HG02642 (cell line): ENCODE data around the gene SLC16A3.

ENCODE experiments used
- ATAC-seq: cut with Tn5 transposase; IDR thresholded peaks from one replicate; pipeline ENCODE4 v1.9.1; 2021; ENCODE audit warnings: mild to moderate bottlenecking; ENCODE audit not compliant: unreplicated experiment, poor library complexity

The SLC16A3 gene

DNA sequence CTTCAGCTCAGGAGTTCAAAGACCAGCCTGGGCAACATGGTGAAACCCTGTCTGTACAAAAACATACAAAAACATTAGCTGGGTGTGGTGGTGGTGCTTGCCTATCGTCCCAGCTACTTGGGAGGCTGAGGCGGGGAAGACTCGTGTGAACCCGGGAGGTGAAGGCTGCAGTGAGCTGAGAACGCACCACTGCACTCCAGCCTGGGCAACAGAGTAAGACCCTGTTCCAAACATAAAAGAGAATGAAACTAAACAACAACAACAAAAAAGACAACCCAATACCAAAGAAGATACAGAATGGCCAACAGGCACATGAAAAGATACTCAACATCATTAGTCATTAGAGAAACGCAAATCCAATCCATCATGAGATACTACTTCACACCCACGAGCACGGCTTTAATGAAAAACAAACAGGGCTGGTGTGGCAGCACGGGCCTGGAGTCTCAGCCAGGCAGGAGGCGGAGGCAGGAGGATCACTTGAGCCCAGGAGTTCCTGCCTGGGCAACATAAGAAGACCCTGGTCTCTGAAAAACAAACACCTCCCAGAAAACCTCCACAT lies 7.4 kb upstream of the SLC16A3 start:
- no peak for ATAC-seq

DNA sequence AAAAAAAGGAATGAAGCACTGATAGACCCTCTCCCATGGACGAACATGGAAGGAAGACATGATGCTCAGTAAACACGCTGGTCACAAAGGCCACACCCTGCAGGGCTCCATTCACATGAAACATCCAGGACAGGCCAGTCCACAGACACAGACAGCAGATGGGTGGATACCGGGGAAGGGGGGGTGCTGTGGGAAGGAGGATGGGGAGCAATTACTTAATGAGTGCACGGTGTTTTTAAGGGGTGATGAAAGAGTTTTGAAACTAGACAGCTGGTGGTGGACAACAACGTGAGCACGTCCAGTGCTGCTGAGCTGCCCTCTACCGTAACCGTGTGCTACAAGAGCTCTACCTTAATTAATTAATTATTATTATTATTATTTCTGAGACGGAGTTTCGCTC lies 6.0 kb upstream of the SLC16A3 start:
- ATAC-seq, result no peak

DNA sequence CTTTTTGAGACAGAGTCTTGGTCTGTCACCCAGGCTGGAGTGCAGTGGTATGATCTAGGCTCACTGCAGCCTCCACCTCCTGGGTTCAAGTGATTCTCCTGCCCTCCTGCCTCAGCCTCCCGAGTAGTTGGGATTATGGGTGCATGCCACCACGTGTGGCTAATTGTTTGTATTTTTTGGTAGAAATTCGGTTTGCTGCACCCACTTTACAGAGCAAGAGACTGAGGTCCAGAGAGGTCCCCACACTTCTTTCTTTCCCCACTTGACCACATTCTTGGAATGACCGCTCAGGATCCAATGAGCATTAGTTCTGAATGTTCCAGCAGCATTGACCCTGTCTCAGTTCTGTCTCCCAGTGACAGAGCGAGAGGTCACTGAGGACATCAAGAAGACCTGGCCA lies 5.3 kb upstream of the SLC16A3 start:
- ATAC-seq, result no peak

DNA sequence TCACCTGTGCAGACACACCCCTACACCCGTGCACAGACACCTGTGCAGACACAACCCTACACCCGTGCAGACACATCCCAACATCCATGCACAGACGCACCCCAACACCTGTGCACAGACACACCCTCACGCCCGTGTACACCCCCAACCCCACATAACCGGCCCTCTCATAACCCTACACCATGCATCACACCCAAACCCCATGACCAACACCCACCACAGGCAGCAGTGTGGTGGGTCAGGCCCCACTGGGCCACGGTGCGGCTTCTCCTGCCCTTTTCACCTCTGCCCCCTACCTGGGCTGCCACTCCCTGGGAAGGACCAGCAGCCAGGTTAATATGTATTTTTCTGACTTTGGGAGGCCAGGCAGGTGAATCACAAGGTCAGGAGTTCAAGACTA lies 4.2 kb upstream of the SLC16A3 start:
- ATAC-seq, result no peak

DNA sequence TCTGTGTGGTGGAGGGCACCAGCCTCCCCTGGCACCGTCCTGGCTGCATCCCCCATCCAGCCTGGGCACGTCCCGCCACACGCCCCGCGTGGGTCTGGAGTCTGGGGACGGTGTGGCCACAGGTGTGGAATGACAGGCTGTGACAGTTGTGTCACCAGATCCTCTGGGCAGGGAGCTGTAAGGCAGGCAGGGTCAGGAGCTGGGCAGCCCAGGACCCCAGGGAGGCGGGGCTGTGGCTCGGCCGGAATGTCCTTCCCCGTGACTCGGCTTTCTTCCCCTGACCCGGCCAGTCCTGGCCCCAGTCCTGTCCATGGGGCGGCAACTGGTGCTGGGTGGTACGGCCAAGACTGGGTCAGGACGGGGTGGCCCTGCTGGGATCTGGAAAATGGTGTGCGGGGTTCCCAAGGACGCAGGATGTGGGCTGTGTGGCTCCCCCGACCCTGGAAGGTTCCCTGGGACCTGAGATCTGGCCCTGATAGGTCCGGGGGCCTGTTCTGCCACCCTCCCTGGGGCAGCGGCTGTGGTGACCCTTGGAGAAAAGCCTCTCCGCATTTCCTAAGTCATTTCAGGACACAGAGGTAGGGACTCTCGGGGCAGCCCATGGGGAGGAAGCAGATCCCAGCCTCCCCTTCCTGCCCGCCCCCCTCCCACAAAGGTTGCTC lies 3.3 kb upstream of the SLC16A3 start:
- no peak for ATAC-seq

DNA sequence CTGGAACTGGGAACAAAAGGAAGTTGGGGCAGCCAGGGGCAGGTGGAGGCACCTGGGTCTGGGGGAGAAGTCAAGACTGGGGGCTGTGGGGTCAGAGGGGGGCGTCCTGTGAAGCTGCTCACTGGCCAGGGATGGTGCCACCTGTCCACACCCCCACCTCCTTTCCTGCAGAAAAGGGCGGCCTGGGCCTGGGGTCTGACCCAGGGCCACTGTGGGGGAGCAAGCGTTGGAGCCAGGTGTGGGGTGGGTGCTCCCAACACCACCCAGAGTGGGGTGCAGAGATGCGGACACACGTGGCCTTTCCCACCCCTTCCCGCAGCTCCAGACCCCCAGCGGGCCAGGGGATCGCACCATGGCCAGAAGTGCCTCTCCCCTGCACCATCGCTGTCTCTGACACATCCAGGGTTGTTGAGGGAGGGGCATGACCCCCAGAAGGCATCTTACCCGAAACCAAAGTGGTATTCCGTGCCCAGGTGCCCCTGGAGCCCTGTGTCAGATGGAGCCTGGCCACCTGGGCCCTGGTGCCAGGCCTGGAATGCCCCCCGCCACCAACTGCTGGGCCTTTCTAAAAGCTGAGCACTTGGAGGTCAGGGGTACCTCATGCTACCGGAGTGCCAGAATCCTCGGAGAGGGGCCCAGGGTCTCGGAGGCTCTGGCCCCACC lies 2.6 kb upstream of the SLC16A3 start:
- no peak for ATAC-seq

DNA sequence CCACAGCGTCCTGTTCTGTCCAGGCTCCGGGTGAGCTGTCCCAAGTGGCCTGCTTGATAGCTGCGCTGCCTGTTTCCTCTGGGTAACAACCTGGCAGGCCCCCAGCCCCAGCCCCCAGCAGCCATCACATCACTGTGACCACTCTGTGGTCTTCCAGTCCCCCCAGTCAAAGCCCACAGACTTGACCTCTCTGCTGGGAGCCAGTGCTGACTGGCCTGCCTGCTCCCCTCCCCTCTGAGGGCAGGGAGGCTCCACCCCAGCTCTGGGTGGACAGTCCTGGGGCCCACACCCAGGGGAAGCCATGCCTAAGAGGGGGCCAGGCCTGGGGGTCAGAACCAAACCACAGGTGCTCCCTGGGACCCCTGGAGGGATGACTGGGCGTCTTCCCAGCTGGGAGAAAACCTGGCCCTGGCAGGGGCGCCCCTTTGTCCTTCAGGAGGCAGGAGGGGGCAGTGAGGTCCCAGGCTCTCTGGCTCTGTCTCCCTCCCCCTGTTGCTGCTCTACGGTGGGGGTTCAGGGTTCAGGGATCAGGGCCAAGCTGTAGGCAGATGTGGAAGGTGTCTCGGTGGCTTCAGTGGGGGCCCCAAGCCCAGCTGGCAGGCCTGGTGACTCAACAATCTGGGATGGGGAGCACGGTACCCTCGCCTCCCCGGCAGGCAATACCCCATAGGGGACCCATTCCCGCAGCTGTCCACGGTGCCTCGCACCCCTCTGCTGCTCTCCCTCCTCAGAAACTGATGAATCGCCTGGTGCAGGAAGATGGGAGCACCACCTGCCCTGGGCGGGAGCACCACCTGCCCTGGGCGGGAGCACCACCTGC lies 1.8 kb upstream of the SLC16A3 start:
- no peak for ATAC-seq

DNA sequence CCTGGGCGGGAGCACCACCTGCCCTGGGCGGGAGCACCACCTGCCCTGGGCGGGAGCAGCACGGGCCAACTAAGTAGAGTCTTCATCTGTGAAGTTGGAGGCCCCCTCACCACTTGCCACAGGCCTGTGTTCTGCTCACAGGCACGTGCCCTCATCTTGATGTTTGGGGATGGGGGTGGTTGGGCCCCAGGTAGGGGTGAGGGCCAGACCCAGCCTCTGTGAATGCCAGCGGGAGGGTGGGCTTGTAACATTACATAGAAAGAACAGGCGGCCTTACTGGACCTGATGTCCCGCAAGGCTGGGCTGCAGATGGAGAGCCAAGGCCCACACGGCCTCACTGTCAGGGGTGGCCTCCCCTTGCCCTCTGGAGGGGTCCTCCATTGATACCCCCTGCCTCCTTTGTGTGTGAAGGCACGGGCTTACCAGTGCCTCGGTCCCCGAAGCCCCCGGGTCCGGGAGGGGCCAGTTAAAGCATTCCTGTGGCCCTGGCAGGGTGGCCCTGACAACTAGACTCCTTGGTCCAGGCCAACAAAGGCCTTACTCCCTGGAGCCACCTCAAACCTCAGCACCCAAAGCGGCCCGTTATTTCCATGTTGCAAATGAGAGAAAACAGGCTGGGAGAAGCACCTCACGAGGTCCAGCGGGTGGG lies 1.1 kb upstream of the SLC16A3 start:
- no peak for ATAC-seq

DNA sequence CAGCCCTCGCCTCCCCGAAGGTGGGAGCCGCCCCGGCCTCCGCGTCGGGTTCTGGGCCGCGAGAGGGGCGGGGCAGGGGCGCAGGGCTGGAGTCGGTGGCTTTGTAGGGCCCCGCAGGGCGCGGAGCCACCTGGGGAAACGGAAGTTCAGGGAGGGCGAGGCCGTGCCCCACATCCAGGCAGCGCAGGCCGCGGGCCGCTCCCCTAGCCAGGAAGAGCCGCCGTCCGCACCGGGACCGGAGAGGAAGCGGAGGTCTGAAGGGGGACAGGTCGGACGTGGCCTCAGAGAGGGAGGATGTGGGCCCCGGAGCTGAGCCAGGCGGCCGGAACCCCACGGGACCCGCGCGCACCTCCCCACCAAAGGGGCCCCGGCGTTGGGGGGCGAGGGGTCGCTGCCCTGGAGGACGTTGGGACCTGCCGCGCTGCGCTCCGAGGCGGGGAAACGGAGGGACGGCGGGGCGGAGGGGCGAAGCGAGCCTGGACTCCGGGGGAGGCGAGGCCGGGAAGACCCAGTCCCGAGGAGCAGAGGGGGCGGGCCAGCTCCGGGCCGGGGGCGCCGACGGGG lies 482 bp upstream of the SLC16A3 start:
- peak; percentile 27 for ATAC-seq

DNA sequence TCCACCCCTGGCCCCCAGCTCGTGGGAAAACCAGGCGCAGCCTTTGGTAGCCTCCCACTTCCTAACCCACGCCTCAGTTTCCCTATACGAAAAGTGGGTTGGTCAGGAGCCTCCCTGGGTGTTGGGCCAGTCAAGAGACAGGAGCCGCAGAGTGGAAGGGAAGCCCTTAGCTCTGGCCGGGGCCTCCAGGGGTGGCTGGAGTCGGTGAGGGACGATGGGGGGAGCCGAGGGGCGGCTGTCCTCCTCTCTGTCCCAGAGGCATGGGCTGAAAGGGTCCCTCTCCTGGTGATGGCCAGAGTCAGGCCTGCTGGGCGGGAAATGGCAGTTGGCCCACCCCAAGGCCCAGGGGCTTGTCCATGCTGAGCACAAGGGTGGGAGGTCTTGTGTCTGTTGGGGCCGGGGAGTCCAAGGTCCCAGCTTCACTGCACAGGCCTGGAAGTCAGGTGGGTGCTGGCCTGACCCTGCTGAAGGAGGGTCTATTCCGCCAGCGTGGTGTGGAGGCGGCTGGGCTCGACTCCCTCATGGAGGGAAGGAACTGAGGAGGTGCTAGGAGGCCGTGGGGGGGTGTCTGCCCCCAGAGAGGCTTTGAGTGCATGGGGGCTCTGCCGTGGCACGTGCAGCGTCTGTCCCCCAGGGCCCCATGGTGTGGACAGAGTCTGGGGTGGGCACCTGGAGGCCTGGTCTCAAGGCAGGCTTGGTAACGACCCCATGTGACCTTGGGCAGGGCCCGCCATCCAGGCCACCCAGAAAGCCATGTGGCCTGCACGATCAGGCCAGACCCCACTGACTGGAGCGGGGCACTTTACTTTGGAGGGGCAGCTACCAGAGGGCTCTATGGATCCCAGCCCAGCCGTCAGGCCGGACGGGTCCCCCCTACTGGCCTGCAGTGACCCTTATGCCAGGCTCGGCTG lies 1.1 kb downstream of the SLC16A3 start:
- no peak for ATAC-seq

DNA sequence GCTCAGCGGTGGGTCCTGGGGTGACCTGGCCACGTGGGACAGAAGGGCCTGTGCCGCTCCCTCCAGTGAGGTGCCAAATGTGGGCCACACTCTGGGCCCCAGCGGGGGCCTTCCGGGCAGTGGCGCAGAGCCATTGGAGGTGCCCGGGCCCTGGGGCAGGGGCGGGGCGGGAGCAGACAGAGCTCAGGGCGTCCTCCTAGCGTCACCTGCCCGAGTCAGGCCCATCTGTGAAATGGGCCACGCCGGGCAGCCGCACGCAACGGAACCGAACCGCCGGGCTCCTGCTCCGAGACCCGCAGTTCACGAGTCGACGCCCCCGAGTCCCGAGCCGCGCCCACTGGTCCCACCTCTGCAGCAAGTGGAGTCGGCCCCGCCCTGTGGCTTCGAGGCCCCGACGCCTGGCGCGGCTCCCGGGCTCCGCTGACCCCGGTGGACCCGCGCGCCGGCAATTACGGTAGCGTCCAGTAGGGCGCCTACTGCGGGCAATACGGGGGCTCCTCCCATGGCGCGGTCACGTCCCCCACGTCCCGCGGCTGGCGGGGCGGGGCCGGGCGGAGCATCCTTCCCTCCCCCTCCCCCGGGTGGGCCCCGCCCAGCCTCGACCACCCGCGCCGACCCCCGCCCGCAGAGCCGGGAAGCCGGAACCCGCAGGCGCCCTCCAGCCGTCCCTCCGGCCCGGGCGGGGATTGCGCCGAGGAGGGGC lies 1.9 kb downstream of the SLC16A3 start:
- ATAC-seq, result peak; percentile 41

DNA sequence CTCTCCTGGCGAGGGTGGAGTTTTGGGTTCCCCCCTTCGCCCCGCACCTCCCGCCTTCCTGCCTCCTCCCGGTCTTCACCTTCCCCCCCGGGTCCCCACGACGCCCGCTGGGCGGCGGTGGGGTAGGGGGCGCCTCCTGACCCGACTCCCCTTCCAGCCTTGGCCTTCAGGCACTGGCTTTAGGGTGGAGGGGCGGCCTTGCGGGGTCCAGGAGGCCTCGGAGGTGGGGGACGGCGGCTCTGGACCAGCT lies 2.4 kb downstream of the SLC16A3 start:
- ATAC-seq, result peak; percentile 12

DNA sequence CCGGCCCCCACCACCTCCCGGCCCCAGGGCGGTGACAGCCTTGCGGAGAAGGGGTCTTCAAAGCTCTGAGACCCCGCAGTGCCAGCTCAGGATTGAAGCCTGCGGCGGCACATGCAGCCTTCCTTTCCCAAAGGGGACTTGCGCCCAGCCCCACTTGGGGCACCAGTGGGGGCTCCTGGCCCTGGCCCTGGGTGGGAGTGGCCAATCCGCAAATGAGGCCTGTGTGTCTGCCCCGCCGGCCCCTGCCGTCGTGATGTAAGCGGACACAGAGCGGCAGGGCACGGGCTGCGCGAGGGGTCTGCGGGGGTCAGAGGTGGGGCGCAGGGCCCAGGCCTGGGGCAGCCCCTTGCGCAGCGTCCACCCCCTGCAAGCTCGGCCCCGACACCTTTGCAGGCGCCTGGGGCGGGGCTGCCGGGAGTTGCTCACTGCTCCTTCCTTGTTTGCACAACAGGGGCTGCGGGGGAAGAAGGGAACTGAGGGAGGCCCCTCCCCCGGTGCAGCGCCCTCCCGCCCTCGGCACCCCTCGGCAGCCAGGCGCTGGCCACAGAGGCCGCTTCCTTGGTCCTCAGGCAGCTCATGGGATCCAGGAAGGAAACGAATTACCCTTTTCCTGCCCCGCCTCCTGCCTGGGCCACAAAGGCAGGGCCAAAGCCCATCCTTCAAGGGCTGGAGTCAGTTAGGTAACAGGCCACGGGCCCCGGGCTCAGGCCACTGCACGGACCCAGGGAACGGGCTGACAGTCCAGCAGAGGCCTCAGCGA lies 2.9 kb downstream of the SLC16A3 start:
- no peak for ATAC-seq

DNA sequence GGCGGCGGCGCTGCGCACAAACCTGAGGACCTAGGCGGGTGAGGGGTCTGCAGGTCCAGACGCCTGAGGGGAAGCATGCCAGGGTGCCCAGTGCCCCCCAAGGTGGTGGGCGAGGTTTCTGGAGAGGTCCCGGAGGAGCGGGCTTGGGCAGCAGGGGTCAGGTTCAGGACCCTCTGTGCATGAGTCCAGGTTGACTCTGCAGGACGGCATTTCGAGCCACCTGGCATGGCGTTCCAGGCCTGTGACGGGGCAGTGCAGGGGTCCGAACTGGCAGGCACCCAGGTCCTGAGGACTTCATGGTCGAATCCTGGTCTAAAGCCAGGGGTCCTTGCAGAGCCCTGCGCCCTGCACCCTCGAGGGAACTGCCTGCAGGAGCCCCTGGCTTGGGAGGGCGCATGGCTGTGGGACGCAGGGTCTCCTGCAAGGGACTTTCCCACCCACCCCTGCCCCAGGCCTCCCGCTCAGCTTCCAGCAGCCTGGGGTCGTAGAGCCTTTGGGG lies 3.5 kb downstream of the SLC16A3 start:
- ATAC-seq, result no peak

DNA sequence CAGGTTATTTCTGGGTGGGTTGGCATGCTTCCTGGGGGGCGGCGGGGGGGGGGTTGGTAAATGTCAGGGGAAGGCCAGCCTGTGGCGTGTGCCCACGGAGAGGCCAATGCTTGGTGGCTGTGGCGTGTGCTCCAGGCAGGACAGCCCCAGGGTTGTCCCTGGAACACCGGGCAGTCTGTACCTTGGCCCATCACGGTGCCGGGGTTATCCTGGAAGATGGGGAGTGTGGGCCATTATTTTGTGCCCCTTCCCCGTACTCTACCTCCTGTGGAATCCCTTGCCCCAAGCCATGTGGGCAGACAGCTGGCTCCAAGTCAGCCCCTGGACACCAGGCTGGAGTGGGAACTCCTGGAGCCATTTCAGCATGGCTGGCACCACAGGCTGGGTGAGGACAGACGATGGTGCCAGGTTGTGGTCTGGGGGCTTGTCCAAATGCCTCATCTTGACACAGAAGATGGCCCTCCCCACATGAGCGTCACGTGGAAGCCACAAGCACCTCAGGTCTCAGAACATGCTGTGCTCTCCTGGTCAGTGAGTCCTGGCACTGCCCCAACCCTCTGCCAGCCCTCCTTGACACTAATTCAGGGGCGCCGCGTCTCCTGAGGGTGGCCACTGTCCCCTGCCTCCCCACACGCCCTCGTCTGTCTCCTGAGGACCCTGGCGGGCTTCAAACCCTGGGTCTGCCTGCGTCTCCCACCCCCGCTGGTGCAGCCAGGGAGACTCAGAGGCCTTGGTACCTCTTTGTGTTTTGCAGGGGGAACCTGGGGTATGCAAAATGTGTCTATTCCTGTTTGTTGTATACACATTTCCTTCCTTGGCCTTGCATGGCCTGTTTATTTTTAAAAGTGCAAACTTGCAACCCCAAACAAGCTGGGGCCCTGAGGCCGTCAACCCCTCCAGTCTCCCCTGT lies 4.3 kb downstream of the SLC16A3 start:
- ATAC-seq, result no peak

DNA sequence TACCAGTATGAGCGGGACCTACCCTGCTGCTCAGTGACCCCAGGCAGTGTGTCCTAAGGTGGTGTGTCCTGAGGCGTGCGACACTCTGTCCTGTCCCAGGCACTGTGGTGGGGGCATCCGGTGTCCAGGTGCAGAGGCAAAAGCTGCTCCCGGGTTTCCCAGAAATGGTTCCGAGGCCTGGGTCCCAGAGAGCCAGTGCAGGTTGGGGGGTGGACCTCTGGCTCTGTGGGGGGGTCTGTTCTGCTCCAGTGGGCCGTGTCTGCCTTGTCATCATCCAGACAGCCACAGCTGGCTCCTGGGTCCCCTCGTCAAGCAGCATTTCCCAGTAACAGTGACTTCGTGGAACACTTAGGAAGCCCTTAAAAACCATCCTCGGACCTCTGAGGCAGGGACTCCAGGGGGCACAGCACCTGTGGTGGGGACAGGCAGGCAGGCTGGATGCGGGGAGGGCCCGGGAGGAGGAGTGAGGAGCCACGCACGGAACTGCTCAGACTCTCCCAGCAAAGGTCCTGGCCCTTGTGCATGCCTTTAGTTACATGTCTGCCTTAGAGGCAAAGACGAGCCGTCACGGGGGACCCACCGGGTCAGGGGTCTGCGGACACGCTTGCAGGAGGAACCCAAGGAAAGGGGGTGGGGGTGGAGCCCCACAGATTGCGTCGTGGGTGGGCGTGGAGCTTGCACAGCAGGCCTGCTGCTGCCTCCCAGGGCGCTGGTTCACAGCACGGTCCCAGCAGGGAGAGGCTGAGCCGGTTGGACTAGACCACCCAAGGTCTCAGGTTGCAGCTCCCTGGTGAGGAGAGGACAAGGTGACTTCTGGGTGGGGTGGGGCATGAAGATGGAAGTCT lies 5.6 kb downstream of the SLC16A3 start:
- no peak for ATAC-seq
